B cell (primary cell): Measurements from ENCODE around the gene SEC16A. TPM values are rescaled to one million over a fixed set of nuclear protein-coding genes. Genes with fewer than 3 reads are reported as not detected.

Experiments used
- ATAC-seq: fragments of 200-7000 bp; cut with Tn5 transposase; one replicate; pipeline ENCODE4 v1.10.0; 2021; ENCODE audit warnings: low read depth, mild to moderate bottlenecking, moderate number of reproducible peaks, moderate library complexity
- CTCF ChIA-PET: fragments of 350-600 bp; sonication (Branson Sonifier 250); formaldehyde crosslinking; loops from one replicate; lab custom pipeline; 2021; ENCODE audit warnings: antibody characterized with exemption, inconsistent platforms; lab: Charles Lee
- POLR2A ChIA-PET: fragments of 350-600 bp; sonication (Branson Sonifier 250); formaldehyde crosslinking; loops from one replicate; lab custom pipeline; 2021; ENCODE audit warnings: antibody characterized with exemption; lab: Charles Lee
- DNase-seq: peaks from one replicate; pipeline ENCODE4 v3.0.0; 2013
- H2AFZ ChIP-seq: 2 replicates; pipeline ENCODE4 v1.6.1; 2012; ENCODE audit warnings: mild to moderate bottlenecking, low read depth, low read length; ENCODE audit not compliant: insufficient read depth, poor library complexity, severe bottlenecking
- H3K27ac ChIP-seq, 2 donors: 1 replicate in 1 of 2; 2 replicates in 1 of 2; pipeline ENCODE4 v1.5.1; 2012 to 2013; ENCODE audit warnings: low read length in 2 of 2, mild to moderate bottlenecking in 2 of 2, moderate library complexity in 1 of 2
- H3K27me3 ChIP-seq, 4 experiments: fragments of 200-600 bp in 1 of 4; sonication (generic) in 1 of 4; replicated peaks in 1 of 4; 1 replicate in 2 of 4; 2 replicates in 2 of 4; pipeline versions ENCODE4 v1.6.1 to v1.7.0; 2013 to 2016; ENCODE audit warnings: low read length in 3 of 4, mild to moderate bottlenecking in 2 of 4, mixed read lengths in 1 of 4, moderate library complexity in 1 of 4; ENCODE audit not compliant: insufficient read depth in 4 of 4, control insufficient read depth in 3 of 4; ENCODE audit errors: control extremely low read depth in 1 of 4
- H3K36me3 ChIP-seq, 2 experiments: replicated peaks in 1 of 2; 1 replicate in 1 of 2; 2 replicates in 1 of 2; pipeline versions ENCODE4 v1.6.1 to v1.7.1; 2013; ENCODE audit warnings: low read length in 1 of 2; ENCODE audit not compliant: insufficient read depth in 2 of 2, control insufficient read depth in 1 of 2; ENCODE audit errors: control extremely low read depth in 1 of 2, extremely low read depth in 1 of 2
- H3K4me1 ChIP-seq, 2 donors: fragments of 200-600 bp in 1 of 2; sonication (generic) in 1 of 2; 1 replicate in 1 of 2; 2 replicates in 1 of 2; pipeline versions ENCODE4 v1.5.1 to v1.6.1; 2013 to 2017; ENCODE audit warnings: low read length in 2 of 2; ENCODE audit not compliant: control insufficient read depth in 2 of 2, insufficient read depth in 2 of 2
- H3K4me2 ChIP-seq: replicated peaks from 2 replicates; pipeline ENCODE3; 2012; ENCODE audit warnings: mild to moderate bottlenecking, low read depth, low read length; ENCODE audit not compliant: poor library complexity, severe bottlenecking
- H3K4me3 ChIP-seq, 5 experiments: fragments of 200-600 bp in 1 of 5; sonication (generic) in 1 of 5; 1 replicate in 3 of 5; 2 replicates in 2 of 5; pipeline versions ENCODE4 v1.5.1 to v1.7.0; 2011 to 2016; ENCODE audit warnings: low read length in 4 of 5, mild to moderate bottlenecking in 4 of 5, low read depth in 2 of 5, control low read depth in 1 of 5, moderate library complexity in 1 of 5; ENCODE audit not compliant: insufficient read depth in 1 of 5; ENCODE audit errors: control extremely low read depth in 1 of 5, extremely low read depth in 1 of 5
- H3K79me2 ChIP-seq: fragments of 200-600 bp; sonication (generic); one replicate; pipeline ENCODE4 v1.6.0; 2016; ENCODE audit warnings: low read length; ENCODE audit not compliant: control insufficient read depth, insufficient read depth
- H3K9ac ChIP-seq: fragments of 200-600 bp; sonication (generic); 2 replicates; pipeline ENCODE4 v1.6.1; 2017; ENCODE audit warnings: mild to moderate bottlenecking, low read length, moderate library complexity
- H3K9me3 ChIP-seq, 3 donors: one replicate each; pipeline versions ENCODE4 v1.6.1 to v1.7.1; 2013; ENCODE audit warnings: low read length in 2 of 3; ENCODE audit not compliant: control insufficient read depth in 2 of 3, insufficient read depth in 1 of 3; ENCODE audit errors: control extremely low read depth in 1 of 3
- H4K20me1 ChIP-seq: 2 replicates; pipeline ENCODE4 v1.6.0; 2012; ENCODE audit warnings: mild to moderate bottlenecking, low read length; ENCODE audit not compliant: insufficient read depth, control insufficient read depth, poor library complexity, severe bottlenecking
- H3K27ac Mint-ChIP-seq: one replicate; pipeline ENCODE4 v1.8.0; 2021; ENCODE audit warnings: mixed read lengths
- H3K27me3 Mint-ChIP-seq: one replicate; pipeline ENCODE4 v1.8.0; 2021; ENCODE audit warnings: mixed read lengths
- H3K4me1 Mint-ChIP-seq: one replicate; pipeline ENCODE4 v1.8.0; 2021; ENCODE audit warnings: mixed read lengths
- H3K4me3 Mint-ChIP-seq: one replicate; pipeline ENCODE4 v1.8.0; 2021; ENCODE audit warnings: mixed read lengths
- H3K9me3 Mint-ChIP-seq: one replicate; pipeline ENCODE4 v1.8.0; 2022; ENCODE audit warnings: mixed read lengths; ENCODE audit not compliant: insufficient read depth
- EZH2 ChIP-seq: IDR thresholded peaks from 2 replicates; pipeline ENCODE4 v1.6.1; 2012; ENCODE audit warnings: borderline replicate concordance, low read depth, mild to moderate bottlenecking, moderate library complexity, low read length; ENCODE audit not compliant: insufficient read depth, poor library complexity, severe bottlenecking
- WGBS: methylation state at CpG from one replicate; pipeline ENCODE4 v1.1.5; 2013; ENCODE audit warnings: missing lambda C conversion rate; ENCODE audit not compliant: insufficient coverage; 5-methylcytosine and 5-hydroxymethylcytosine counted together
- intact Hi-C: fragments of 100-400 bp; cut with micrococcal nuclease; formaldehyde crosslinking; loops from one replicate; pipeline ENCODE4 v1.10.0; 2022
- polyA plus RNA-seq: library from polyadenylated mRNA; depleted of rRNA; stranded (reverse); fragments of >200 nt; gene quantifications from 2 replicates; pipeline ENCODE4 v1.2.3, GENCODE V29; 2012
- total RNA-seq, 2 donors: library from RNA; stranded (reverse); fragments of 120-200 nt in 1 of 2; gene quantifications; 1 replicate in 1 of 2; 2 replicates in 1 of 2; pipeline versions ENCODE4 v1.2.3 to v1.2.4, GENCODE V29; 2013 to 2022
- TF ChIP-seq, protein P1 (sequence below): fragments of 200-600 bp; IDR thresholded peaks from one replicate; pipeline ENCODE4 v1.8.0; 2022; ENCODE audit warnings: antibody characterized with exemption, mild to moderate bottlenecking

Gene SEC16A
- total and polyA plus RNA-seq, 2 donors (not counting 1 experiment from before 2014, with no cell fraction given) = 31.7 to 73.4 TPM

DNA sequence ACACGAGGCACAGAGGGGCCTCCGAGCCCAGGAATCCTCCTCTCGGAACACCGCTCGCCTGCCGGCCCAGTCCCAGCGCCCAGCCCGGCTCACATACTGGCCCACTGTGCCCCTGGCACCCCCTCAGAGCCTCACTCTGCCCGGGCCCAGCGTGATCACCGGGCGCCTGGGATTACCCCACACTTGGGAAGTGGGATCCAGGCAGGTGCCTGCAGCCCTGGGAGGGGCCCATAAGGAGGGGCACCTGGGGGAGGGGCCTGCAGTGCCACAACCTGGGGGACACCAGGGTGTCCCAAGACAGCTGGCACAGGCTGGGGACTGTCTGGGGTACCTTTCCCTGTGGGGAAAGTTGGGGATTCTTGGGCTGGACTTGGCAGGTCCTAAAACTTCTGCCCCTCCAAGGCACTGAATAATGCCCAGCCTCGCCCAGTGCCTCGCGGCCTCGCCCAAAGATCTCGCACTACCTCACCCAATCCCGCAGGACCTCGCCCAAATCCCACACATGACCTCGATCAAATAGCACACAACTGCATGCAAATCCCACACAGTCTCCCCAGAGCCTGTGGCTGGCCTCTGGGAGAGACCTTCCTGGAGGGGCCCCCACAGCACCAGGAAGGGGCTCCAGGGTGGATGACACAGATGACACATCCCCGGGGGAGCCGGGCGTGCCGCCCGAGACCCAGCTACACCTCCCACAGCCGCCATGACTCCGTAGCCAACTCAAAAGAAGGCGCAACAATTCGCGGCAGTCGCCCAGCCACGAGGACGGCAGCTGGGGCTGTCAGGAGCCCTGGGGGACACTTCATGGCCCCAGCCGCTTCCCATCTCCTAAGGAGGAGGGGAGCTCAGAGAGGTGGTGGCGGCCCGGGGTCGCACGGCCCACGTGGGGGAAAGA, 49.3 kb upstream of the SEC16A start:
- H3K27me3 Mint-ChIP-seq = no peaks in the 10 kb centered on the region
- no peak overlapping the region for H3K4me3 ChIP-seq

More for the DNA sequence above, 49.3 kb upstream of the SEC16A start:
- Histone ChIP-seq H3K4me1 (peaks cover 78 to 84% of the 10 kb centered on the region in 2 donors), H2AFZ (no peak overlapping the region), H3K9me3 (peaks cover 0 to 2% (median 0%) of the 10 kb centered on the region in 3 donors), H3K36me3 (peaks cover 0 to 6% of the 10 kb centered on the region in 2 experiments), H3K79me2 (peaks cover 83% of the 10 kb centered on the region), H3K27ac (no peak overlapping the region), H4K20me1 (peaks cover 99% of the 10 kb centered on the region), H3K4me2 (peak overlapping the region; percentile 75), H3K27me3 (no peaks in the 10 kb centered on the region), H3K9ac (peak overlapping the region; percentile 19)
- 51% methylated on average over 34 of the region's 39 CpGs for WGBS
- TF ChIP-seq, protein P1, sequence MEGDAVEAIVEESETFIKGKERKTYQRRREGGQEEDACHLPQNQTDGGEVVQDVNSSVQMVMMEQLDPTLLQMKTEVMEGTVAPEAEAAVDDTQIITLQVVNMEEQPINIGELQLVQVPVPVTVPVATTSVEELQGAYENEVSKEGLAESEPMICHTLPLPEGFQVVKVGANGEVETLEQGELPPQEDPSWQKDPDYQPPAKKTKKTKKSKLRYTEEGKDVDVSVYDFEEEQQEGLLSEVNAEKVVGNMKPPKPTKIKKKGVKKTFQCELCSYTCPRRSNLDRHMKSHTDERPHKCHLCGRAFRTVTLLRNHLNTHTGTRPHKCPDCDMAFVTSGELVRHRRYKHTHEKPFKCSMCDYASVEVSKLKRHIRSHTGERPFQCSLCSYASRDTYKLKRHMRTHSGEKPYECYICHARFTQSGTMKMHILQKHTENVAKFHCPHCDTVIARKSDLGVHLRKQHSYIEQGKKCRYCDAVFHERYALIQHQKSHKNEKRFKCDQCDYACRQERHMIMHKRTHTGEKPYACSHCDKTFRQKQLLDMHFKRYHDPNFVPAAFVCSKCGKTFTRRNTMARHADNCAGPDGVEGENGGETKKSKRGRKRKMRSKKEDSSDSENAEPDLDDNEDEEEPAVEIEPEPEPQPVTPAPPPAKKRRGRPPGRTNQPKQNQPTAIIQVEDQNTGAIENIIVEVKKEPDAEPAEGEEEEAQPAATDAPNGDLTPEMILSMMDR = no peak
- no peak for TF ChIP-seq EZH2
- ATAC-seq = no peak
- CTCF ChIA-PET = interaction anchor here (2.4 to 2.8 kb wide), 2 partner anchors 44 to 99 kb away, joined by 12 to 13 read pairs; no protein-coding TSS in a partner anchor
- peak; percentile 26 for DNase-seq
- Mint-ChIP-seq H3K9me3 (no peaks in the 10 kb centered on the region), H3K4me3 (peak overlapping the region; percentile 43), H3K4me1 (peaks cover 61% of the 10 kb centered on the region), H3K27ac (peak overlapping the region; percentile 62)
- intact Hi-C loops = no loop called here
- POLR2A ChIA-PET = no interaction called here
